ENCODE data around the gene DSEL. TPM values are rescaled to one million over a fixed set of nuclear protein-coding genes. Genes with fewer than 3 reads are reported as not detected.

DSEL gene
- total and polyA plus RNA-seq, 2 donors (not counting 1 experiment from before 2014, with no cell fraction given) = 0.10 to 0.37 TPM

DNA sequence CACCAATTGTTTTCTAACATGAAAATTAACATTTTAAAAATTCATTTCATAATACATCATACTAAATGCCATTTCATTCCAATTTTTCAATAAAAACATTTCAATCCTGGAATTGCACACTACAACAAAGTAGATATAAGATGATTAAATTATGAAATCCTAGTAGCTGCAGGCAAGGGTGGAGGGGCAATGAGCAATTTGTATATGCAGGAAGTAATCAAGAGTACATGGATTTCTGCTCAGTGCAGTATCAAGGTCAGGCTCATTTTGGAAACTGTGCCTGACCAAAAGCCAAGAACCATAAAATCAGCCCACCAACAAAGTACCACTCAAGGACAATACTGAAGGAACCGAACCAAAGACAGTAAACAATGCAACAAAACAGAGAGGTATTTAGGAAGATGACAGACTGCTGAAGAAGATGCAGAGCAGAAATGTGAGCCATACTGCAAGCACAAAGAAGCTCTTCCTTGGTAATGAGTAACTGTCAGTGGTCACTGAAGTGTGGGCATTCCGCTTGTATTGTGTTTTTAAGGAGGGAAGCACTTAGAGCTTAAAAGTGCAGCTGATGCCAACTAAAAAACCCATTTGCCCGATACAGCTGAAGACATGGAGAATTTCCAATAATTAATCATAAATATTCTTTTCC is 34.5 kb upstream of the DSEL start:
- ChIA-PET POLR2A (no interaction called here), CTCF (no interaction called here)
- H3K4me3 Mint-ChIP-seq = no peak overlapping the region
- ATAC-seq (ENCODE audit: low read depth) (no peak), DNase-seq (no peak)
- H3K4me1 Mint-ChIP-seq = no peaks in the 10 kb centered on the region
- H3K4me3 ChIP-seq (ENCODE audit: control extremely low read depth in 1 of 5, extremely low read depth in 1 of 5, insufficient read depth in 1 of 5, low read depth in 2 of 5, low read length in 4 of 5) = no peak overlapping the region
- no peak overlapping the region for H3K9ac ChIP-seq (ENCODE audit: low read length)
- H3K27me3 Mint-ChIP-seq = no peaks in the 10 kb centered on the region
- no peak for TF ChIP-seq EZH2 (IDR thresholded peaks at IDR 0.05; ENCODE audit: borderline replicate concordance, insufficient read depth, low read depth, low read length, poor library complexity, severe bottlenecking)
- TF ChIP-seq, protein P1, sequence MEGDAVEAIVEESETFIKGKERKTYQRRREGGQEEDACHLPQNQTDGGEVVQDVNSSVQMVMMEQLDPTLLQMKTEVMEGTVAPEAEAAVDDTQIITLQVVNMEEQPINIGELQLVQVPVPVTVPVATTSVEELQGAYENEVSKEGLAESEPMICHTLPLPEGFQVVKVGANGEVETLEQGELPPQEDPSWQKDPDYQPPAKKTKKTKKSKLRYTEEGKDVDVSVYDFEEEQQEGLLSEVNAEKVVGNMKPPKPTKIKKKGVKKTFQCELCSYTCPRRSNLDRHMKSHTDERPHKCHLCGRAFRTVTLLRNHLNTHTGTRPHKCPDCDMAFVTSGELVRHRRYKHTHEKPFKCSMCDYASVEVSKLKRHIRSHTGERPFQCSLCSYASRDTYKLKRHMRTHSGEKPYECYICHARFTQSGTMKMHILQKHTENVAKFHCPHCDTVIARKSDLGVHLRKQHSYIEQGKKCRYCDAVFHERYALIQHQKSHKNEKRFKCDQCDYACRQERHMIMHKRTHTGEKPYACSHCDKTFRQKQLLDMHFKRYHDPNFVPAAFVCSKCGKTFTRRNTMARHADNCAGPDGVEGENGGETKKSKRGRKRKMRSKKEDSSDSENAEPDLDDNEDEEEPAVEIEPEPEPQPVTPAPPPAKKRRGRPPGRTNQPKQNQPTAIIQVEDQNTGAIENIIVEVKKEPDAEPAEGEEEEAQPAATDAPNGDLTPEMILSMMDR (IDR thresholded peaks at IDR 0.05) = no peak
- WGBS (ENCODE audit: insufficient coverage) = no CpG with 5 or more reads among the region's 3 CpGs
- no peaks in the 10 kb centered on the region for H3K27me3 ChIP-seq (replicated peaks in 1 of 4; ENCODE audit: control extremely low read depth in 1 of 4, control insufficient read depth in 3 of 4, insufficient read depth in 4 of 4, low read length in 3 of 4)
- no peak overlapping the region for H2AFZ ChIP-seq (ENCODE audit: insufficient read depth, low read depth, low read length, poor library complexity, severe bottlenecking)
- no peaks in the 10 kb centered on the region for H3K36me3 ChIP-seq (replicated peaks in 1 of 2; ENCODE audit: control extremely low read depth in 1 of 2, control insufficient read depth in 1 of 2, extremely low read depth in 1 of 2, insufficient read depth in 2 of 2, low read length in 1 of 2)
- no peaks in the 10 kb centered on the region for H3K9me3 Mint-ChIP-seq (ENCODE audit: insufficient read depth)
- intact Hi-C loops (cut with micrococcal nuclease) = no loop called here
- no peak overlapping the region for H3K4me2 ChIP-seq (replicated peaks; ENCODE audit: low read depth, low read length, poor library complexity, severe bottlenecking)
- no peak overlapping the region for H3K27ac ChIP-seq (ENCODE audit: low read length in 2 of 2)
- H3K27ac Mint-ChIP-seq = no peak overlapping the region
- no peaks in the 10 kb centered on the region for H3K4me1 ChIP-seq (ENCODE audit: control insufficient read depth in 2 of 2, insufficient read depth in 2 of 2, low read length in 2 of 2)
- H3K79me2 ChIP-seq (ENCODE audit: control insufficient read depth, insufficient read depth, low read length) = no peaks in the 10 kb centered on the region
- no peaks in the 10 kb centered on the region for H3K9me3 ChIP-seq (ENCODE audit: control extremely low read depth in 1 of 3, control insufficient read depth in 2 of 3, insufficient read depth in 1 of 3, low read length in 2 of 3)
- H4K20me1 ChIP-seq (ENCODE audit: control insufficient read depth, insufficient read depth, low read length, poor library complexity, severe bottlenecking) = no peaks in the 10 kb centered on the region

GRCh38 chr18:67549946-67550345 is 33.4 kb upstream of the DSEL start:
- no peak overlapping the region for H3K4me2 ChIP-seq (replicated peaks; ENCODE audit: low read depth, low read length, poor library complexity, severe bottlenecking)
- Mint-ChIP-seq H3K9me3 (ENCODE audit: insufficient read depth) (no peaks in the 10 kb centered on the region), H3K4me1 (no peaks in the 10 kb centered on the region), H3K4me3 (no peak overlapping the region), H3K27me3 (no peaks in the 10 kb centered on the region), H3K27ac (no peak overlapping the region)
- ChIA-PET CTCF (no interaction called here), POLR2A (no interaction called here)
- WGBS (ENCODE audit: insufficient coverage) = 60% methylated on average over 1 of the region's 4 CpGs
- no peaks in the 10 kb centered on the region for H3K79me2 ChIP-seq (ENCODE audit: control insufficient read depth, insufficient read depth, low read length)
- H3K9ac ChIP-seq (ENCODE audit: low read length) = no peak overlapping the region
- H4K20me1 ChIP-seq (ENCODE audit: control insufficient read depth, insufficient read depth, low read length, poor library complexity, severe bottlenecking) = no peaks in the 10 kb centered on the region
- no peaks in the 10 kb centered on the region for H3K4me1 ChIP-seq (ENCODE audit: control insufficient read depth in 2 of 2, insufficient read depth in 2 of 2, low read length in 2 of 2)
- no peaks in the 10 kb centered on the region for H3K9me3 ChIP-seq (ENCODE audit: control extremely low read depth in 1 of 3, control insufficient read depth in 2 of 3, insufficient read depth in 1 of 3, low read length in 2 of 3)
- peaks cover 0 to 4% (median 0%) of the 10 kb centered on the region in 4 experiments for H3K27me3 ChIP-seq (replicated peaks in 1 of 4; ENCODE audit: control extremely low read depth in 1 of 4, control insufficient read depth in 3 of 4, insufficient read depth in 4 of 4, low read length in 3 of 4)
- H3K4me3 ChIP-seq (ENCODE audit: control extremely low read depth in 1 of 5, extremely low read depth in 1 of 5, insufficient read depth in 1 of 5, low read depth in 2 of 5, low read length in 4 of 5) = no peak overlapping the region
- no peak for TF ChIP-seq EZH2 (IDR thresholded peaks at IDR 0.05; ENCODE audit: borderline replicate concordance, insufficient read depth, low read depth, low read length, poor library complexity, severe bottlenecking)
- TF ChIP-seq, protein P1 (IDR thresholded peaks at IDR 0.05) = no peak
- no peaks in the 10 kb centered on the region for H3K36me3 ChIP-seq (replicated peaks in 1 of 2; ENCODE audit: control extremely low read depth in 1 of 2, control insufficient read depth in 1 of 2, extremely low read depth in 1 of 2, insufficient read depth in 2 of 2, low read length in 1 of 2)
- no peak for ATAC-seq (ENCODE audit: low read depth)
- intact Hi-C loops (cut with micrococcal nuclease) = no loop called here
- no peak overlapping the region for H3K27ac ChIP-seq (ENCODE audit: low read length in 2 of 2)
- H2AFZ ChIP-seq (ENCODE audit: insufficient read depth, low read depth, low read length, poor library complexity, severe bottlenecking) = no peak overlapping the region
- no peak for DNase-seq
